Osteocyte (in vitro differentiated cells): ENCODE measurements around the gene SENP1. TPM values are rescaled to one million over a fixed set of nuclear protein-coding genes. Genes with fewer than 3 reads are reported as not detected.

Experiments
- DNase-seq: peaks from one replicate; pipeline ENCODE4 v3.0.0; 2021; ENCODE audit warnings: mixed read lengths; ENCODE audit not compliant: unreplicated experiment; ENCODE audit errors: extremely low spot score
- H3K27ac Mint-ChIP-seq: one replicate; pipeline ENCODE4 v1.8.0; 2021; ENCODE audit warnings: mild to moderate bottlenecking, mixed read lengths; ENCODE audit not compliant: unreplicated experiment
- H3K27me3 Mint-ChIP-seq: one replicate; pipeline ENCODE4 v1.8.0; 2021; ENCODE audit warnings: mixed read lengths; ENCODE audit not compliant: unreplicated experiment
- H3K36me3 Mint-ChIP-seq: one replicate; pipeline ENCODE4 v1.8.0; 2021; ENCODE audit warnings: mixed read lengths; ENCODE audit not compliant: unreplicated experiment
- H3K4me1 Mint-ChIP-seq: one replicate; pipeline ENCODE4 v1.8.0; 2021; ENCODE audit warnings: mixed read lengths; ENCODE audit not compliant: unreplicated experiment
- H3K4me3 Mint-ChIP-seq: one replicate; pipeline ENCODE4 v1.8.0; 2021; ENCODE audit warnings: mild to moderate bottlenecking, moderate library complexity, mixed read lengths; ENCODE audit not compliant: unreplicated experiment
- H3K9me3 Mint-ChIP-seq: one replicate; pipeline ENCODE4 v1.8.0; 2021; ENCODE audit warnings: mixed read lengths; ENCODE audit not compliant: unreplicated experiment
- total RNA-seq: library from RNA; stranded (reverse); gene quantifications from 2 replicates; pipeline ENCODE4 v1.2.1, GENCODE V29; 2021
- TF ChIP-seq, protein P1 (sequence below): fragments of 200-600 bp; sonication (generic); IDR thresholded peaks from 2 replicates; pipeline ENCODE4 v1.5.0; 2021; ENCODE audit warnings: antibody characterized with exemption, mild to moderate bottlenecking, moderate library complexity

SENP1 gene
- total RNA-seq, 1 donor from 2014 or later: 25.6 TPM

DNA sequence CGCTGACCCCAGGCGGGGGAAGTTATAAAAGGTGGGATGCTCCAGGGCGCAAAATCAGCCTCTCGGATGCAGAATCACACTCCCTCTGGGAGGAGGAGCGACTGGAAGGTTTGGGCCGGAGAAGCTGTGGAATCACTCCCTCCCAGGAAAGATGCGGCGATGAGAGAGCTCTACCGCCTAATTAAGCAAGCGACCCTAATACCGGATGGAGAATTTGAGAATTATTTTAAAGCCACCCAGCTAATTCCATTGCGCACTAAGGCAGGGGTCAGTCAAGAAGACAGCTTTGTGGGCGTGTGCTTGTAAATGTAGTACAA is 103.5 kb downstream of the SENP1 start:
- Mint-ChIP-seq H3K27ac (peak overlapping the region; percentile 38), H3K27me3 (peaks cover 76% of the 10 kb centered on the region)
- no peak for DNase-seq

DNA sequence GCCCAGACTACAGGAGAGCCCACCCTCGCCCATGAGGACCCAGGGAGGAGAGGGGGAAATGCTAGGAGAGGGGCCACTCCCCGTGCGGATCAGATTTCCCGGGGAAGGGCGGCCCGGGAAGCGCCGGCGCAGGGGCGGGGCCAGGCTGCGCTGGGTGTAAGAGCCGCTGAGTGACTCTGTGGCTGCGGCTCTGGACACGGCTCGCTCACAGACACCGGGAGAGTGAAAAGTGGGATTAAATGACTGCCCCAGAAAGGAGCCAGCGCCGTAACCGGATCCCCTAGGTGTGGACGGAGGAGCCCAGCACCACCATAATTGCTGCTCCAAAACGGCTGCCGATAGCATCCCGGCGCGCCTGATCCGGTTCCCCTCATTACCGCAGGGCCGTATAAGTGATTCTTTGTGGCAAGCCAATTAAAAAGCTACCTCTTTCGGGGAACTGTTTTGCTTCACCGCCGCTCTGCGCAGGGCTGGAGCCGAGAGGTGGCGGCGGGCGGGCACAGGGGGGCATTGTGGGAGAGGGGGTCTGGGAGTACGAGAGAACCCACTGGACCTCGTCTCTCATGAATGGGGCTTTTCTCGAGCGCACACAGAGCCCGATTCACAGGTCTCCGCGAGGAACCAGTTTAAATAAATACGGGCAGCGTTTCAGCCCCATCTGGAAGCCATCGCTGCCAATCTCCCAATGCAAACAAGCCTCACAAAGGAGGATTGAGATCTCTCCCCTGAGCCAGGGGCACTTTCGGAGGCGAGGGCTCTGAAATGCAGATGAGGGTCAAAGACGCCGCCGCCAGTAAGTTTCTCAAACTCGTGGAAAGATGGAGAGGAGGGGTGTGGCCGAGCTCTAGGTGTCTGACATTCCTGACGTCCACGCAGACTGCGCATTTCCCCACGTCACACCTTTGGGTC is 104.1 kb downstream of the SENP1 start:
- no peaks in the 10 kb centered on the region for H3K36me3 Mint-ChIP-seq
- peak overlapping the region; percentile 88 for H3K4me3 Mint-ChIP-seq
- TF ChIP-seq, protein P1, sequence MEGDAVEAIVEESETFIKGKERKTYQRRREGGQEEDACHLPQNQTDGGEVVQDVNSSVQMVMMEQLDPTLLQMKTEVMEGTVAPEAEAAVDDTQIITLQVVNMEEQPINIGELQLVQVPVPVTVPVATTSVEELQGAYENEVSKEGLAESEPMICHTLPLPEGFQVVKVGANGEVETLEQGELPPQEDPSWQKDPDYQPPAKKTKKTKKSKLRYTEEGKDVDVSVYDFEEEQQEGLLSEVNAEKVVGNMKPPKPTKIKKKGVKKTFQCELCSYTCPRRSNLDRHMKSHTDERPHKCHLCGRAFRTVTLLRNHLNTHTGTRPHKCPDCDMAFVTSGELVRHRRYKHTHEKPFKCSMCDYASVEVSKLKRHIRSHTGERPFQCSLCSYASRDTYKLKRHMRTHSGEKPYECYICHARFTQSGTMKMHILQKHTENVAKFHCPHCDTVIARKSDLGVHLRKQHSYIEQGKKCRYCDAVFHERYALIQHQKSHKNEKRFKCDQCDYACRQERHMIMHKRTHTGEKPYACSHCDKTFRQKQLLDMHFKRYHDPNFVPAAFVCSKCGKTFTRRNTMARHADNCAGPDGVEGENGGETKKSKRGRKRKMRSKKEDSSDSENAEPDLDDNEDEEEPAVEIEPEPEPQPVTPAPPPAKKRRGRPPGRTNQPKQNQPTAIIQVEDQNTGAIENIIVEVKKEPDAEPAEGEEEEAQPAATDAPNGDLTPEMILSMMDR: no peak
- peak overlapping the region; percentile 66 for H3K27ac Mint-ChIP-seq
- no peak for DNase-seq
- H3K27me3 Mint-ChIP-seq: peaks cover 74% of the 10 kb centered on the region
- no peaks in the 10 kb centered on the region for H3K9me3 Mint-ChIP-seq
- H3K4me1 Mint-ChIP-seq: peaks cover 37% of the 10 kb centered on the region

More for the DNA sequence above, 103.5 kb downstream of the SENP1 start:
- H3K4me1 Mint-ChIP-seq: peaks cover 37% of the 10 kb centered on the region
- no peaks in the 10 kb centered on the region for H3K9me3 Mint-ChIP-seq
- H3K36me3 Mint-ChIP-seq: no peaks in the 10 kb centered on the region
- peak overlapping the region; percentile 88 for H3K4me3 Mint-ChIP-seq
- TF ChIP-seq, protein P1: no peak

DNA sequence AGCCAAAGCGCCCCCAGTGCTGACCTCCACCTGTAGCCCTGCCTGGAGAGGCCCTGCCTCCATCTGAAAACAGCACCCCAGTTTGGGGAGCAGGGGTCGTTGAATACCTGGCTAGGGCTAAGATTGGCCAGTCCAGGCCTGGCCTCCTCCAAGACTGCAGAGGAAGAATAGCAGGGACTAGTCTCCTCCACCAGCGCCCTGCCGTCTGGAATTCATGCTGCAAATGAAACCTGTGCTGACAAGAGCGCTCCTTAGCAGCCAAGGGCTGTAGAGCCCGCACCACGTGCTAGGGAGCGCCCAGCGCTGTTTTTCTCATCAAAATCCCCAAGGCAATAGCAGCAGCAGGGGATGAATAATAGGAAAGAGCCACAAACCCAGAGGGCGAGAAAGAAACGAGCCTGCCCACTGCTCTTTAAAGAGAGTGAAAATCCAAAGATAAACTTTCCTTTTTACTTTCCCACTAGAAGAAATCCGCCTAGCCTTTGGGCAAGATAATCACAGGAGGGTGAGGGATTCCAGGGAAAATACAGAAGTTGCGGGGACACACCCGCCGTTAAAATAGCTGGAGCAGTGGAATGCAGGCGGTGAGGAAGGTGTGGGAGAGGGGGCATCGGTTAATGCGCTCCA is 104.9 kb downstream of the SENP1 start:
- peaks cover 37% of the 10 kb centered on the region for H3K4me1 Mint-ChIP-seq
- peak overlapping the region; percentile 66 for H3K27ac Mint-ChIP-seq

DNA sequence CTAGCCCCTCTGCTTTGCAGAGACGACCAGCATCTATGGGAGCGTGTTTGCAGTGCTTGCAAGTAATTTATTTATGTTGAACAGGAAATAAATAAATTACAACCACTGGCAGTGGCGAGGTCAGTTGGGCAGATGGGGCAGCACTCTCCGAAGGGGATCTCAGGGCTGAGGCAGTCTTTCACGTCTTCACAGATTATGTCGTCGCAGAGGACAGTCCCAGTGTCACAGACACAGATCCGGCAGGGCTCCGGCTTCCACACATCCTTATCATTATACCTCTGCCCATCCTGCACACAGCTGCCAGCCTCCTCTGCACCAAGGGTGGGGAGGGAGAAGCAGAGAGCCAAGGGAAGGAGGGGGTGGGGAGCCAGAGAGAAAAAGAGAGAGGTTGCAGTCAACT is 106.1 kb downstream of the SENP1 start:
- Mint-ChIP-seq H3K4me1 (peaks cover 33% of the 10 kb centered on the region), H3K9me3 (no peaks in the 10 kb centered on the region), H3K36me3 (no peaks in the 10 kb centered on the region), H3K27me3 (peaks cover 67% of the 10 kb centered on the region), H3K27ac (no peak overlapping the region), H3K4me3 (no peak overlapping the region)
- DNase-seq: no peak
- TF ChIP-seq, protein P1: no peak

More for the DNA sequence above, 104.9 kb downstream of the SENP1 start:
- Mint-ChIP-seq H3K27me3 (peaks cover 69% of the 10 kb centered on the region), H3K36me3 (no peaks in the 10 kb centered on the region), H3K4me3 (peak overlapping the region; percentile 88), H3K9me3 (no peaks in the 10 kb centered on the region)
- TF ChIP-seq, protein P1: no peak
- DNase-seq: no peak

DNA sequence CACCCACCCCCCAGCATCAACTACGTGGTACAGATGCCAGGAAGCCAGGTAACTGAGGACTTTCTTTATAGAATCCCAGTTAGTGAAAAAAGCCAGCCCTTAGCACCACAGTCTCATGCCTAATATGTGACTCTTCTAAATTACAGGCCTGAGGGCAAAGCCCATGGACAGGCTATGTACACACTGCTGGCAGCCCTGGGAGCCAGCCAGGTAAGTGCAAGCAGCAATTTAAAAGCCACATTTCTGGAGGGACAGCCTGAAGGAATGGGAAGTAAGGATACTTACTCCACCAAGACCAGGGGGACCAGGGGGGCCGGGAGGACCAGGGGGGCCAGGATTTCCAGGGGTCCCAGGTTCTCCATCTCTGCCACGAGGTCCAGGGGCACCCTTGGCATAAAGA is 108.6 kb downstream of the SENP1 start:
- TF ChIP-seq, protein P1: no peak
- H3K27me3 Mint-ChIP-seq: peaks cover 52% of the 10 kb centered on the region
- no peaks in the 10 kb centered on the region for H3K9me3 Mint-ChIP-seq

More for the DNA sequence above, 108.6 kb downstream of the SENP1 start:
- Mint-ChIP-seq H3K4me3 (no peak overlapping the region), H3K27ac (no peak overlapping the region), H3K4me1 (peaks cover 14% of the 10 kb centered on the region), H3K36me3 (no peaks in the 10 kb centered on the region)
- no peak for DNase-seq
